Calu3 (cell line): Measurements from ENCODE around the gene GDF7. TPM values are rescaled to one million over a fixed set of nuclear protein-coding genes. Genes with fewer than 3 reads are reported as not detected.

Source experiments
- BruUV-seq: library from RNA; stranded (reverse); fragments of 400-500 nt; replicated peaks from 2 replicates; lab custom pipeline; 2021; lab: Mats Ljungman, UMichigan
- CTCF ChIA-PET: fragments of 300-600 bp; sonication (Branson Sonifier 250); formaldehyde crosslinking; loops from one replicate; lab custom pipeline; 2022; ENCODE audit warnings: antibody characterized with exemption; lab: Charles Lee
- DNase-seq: peaks from one replicate; pipeline ENCODE4 v3.0.0; 2022
- H3K27ac Mint-ChIP-seq: one replicate; pipeline ENCODE4 v1.8.0; 2022; ENCODE audit warnings: mixed read lengths; ENCODE audit not compliant: unreplicated experiment
- H3K27me3 Mint-ChIP-seq: one replicate; pipeline ENCODE4 v1.8.0; 2022; ENCODE audit warnings: mixed read lengths; ENCODE audit not compliant: unreplicated experiment
- H3K36me3 Mint-ChIP-seq: one replicate; pipeline ENCODE4 v1.8.0; 2022; ENCODE audit warnings: mild to moderate bottlenecking, moderate library complexity, mixed read lengths; ENCODE audit not compliant: insufficient read depth, unreplicated experiment
- H3K4me1 Mint-ChIP-seq: one replicate; pipeline ENCODE4 v1.8.0; 2022; ENCODE audit warnings: mild to moderate bottlenecking, low read depth, mixed read lengths; ENCODE audit not compliant: unreplicated experiment
- H3K4me3 Mint-ChIP-seq: one replicate; pipeline ENCODE4 v1.8.0; 2022; ENCODE audit warnings: mild to moderate bottlenecking, low read depth, moderate library complexity, mixed read lengths; ENCODE audit not compliant: unreplicated experiment
- H3K9me3 Mint-ChIP-seq: one replicate; pipeline ENCODE4 v1.8.0; 2022; ENCODE audit warnings: low read depth, mixed read lengths; ENCODE audit not compliant: unreplicated experiment
- intact Hi-C: fragments of 100-400 bp; cut with micrococcal nuclease; formaldehyde crosslinking; loops from one replicate; pipeline ENCODE4 v1.10.0; 2022; ENCODE audit not compliant: unreplicated experiment
- total RNA-seq: library from RNA; stranded (reverse); gene quantifications from 2 replicates; pipeline ENCODE4 v1.2.3, GENCODE V29; 2022
- TF ChIP-seq, protein P1 (sequence below): fragments of 200-600 bp; IDR thresholded peaks from one replicate; pipeline ENCODE4 v1.8.0; 2022; ENCODE audit warnings: antibody characterized with exemption; ENCODE audit not compliant: unreplicated experiment

GDF7 gene
- total RNA-seq, 1 experiment from 2014 or later: not detected

DNA sequence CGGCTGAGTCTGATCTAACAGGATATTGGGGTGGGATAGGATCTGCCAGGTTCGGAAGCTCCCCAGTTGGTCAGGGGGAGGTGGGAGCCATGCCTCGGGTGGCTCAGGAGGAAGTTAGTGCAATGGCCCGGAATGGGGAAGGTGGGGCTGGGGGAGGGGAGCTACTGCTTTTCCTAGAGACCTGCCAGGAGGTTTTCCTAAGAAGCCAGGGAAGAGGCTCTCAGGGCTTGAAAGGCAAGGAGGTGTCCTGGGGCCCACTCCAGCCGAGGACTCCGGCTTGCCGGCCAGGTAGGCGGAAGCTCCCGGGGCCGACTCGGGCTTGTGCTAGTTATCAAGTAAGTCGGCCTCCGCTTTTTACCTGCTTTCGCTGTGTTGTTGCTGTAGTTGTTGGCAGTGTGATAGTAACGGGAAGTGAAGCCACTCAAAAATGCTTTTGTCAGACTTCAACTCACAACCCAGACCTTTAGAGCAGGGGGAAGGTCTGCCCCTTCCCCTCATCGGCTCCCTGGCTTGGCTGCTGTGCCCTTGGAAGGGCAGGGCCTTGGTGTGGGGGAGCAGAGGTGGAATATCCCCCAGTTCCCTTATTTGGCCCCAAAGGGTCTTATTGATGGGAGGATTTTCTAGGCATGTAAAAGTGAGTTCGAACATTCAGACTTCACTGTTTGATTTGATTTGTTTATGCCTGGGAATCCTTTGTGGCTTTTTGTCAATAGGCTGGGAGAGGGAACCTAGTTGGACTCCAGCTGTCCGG is 5.4 kb downstream of the GDF7 start:
- CTCF ChIA-PET: no interaction called here
- no peaks in the 10 kb centered on the region for H3K9me3 Mint-ChIP-seq
- peaks cover 16% of the 10 kb centered on the region for H3K27me3 Mint-ChIP-seq
- intact Hi-C loops: no loop called here
- TF ChIP-seq, protein P1, sequence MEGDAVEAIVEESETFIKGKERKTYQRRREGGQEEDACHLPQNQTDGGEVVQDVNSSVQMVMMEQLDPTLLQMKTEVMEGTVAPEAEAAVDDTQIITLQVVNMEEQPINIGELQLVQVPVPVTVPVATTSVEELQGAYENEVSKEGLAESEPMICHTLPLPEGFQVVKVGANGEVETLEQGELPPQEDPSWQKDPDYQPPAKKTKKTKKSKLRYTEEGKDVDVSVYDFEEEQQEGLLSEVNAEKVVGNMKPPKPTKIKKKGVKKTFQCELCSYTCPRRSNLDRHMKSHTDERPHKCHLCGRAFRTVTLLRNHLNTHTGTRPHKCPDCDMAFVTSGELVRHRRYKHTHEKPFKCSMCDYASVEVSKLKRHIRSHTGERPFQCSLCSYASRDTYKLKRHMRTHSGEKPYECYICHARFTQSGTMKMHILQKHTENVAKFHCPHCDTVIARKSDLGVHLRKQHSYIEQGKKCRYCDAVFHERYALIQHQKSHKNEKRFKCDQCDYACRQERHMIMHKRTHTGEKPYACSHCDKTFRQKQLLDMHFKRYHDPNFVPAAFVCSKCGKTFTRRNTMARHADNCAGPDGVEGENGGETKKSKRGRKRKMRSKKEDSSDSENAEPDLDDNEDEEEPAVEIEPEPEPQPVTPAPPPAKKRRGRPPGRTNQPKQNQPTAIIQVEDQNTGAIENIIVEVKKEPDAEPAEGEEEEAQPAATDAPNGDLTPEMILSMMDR: no peak
- BruUV-seq: no TSS peak
- no peaks in the 10 kb centered on the region for H3K4me1 Mint-ChIP-seq
- no peak overlapping the region for H3K27ac Mint-ChIP-seq
- DNase-seq: no peak
- no peak overlapping the region for H3K4me3 Mint-ChIP-seq
- no peaks in the 10 kb centered on the region for H3K36me3 Mint-ChIP-seq

DNA sequence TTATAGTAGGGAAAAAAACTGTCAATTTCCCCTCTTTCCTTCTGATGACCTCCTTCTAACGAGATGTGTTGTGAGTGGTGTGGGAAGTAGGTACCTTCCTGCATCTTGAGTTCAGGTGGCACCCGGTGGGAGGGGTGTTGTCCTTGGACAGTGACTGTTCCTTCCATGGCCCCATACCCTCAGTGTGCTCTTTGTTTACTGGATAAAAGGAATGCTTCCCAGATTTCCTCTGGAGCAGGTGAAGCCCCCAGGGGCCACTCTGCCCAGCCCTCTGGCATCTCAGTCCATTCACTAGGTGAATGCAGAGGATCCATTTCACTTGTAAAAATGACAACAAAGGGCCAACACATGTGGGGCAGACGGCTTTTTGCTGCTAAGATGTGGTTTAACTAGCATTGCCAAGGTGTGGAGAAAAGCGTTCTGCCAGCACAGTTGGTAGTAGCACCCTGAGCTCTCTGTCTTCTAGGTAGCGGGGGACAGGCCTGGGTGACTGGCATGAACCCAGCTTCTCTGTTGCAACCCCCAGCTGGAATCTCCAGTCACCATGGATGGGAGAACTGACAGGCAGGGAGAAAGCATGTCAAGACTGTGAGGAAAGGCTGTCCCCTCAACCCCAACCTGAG is 6.9 kb downstream of the GDF7 start:
- H3K36me3 Mint-ChIP-seq: no peaks in the 10 kb centered on the region
- no peaks in the 10 kb centered on the region for H3K9me3 Mint-ChIP-seq
- CTCF ChIA-PET: interaction anchor here (0.7 to 4.1 kb wide), 2 partner anchors 13 to 286 kb away, joined by 3 to 24 read pairs; no protein-coding TSS in a partner anchor
- no TSS peak for BruUV-seq
- TF ChIP-seq, protein P1: no peak
- no peak for DNase-seq
- H3K27ac Mint-ChIP-seq: no peak overlapping the region
- no peaks in the 10 kb centered on the region for H3K4me1 Mint-ChIP-seq
- H3K4me3 Mint-ChIP-seq: no peak overlapping the region
- intact Hi-C loops: no loop called here
- H3K27me3 Mint-ChIP-seq: peaks cover 1% of the 10 kb centered on the region

DNA sequence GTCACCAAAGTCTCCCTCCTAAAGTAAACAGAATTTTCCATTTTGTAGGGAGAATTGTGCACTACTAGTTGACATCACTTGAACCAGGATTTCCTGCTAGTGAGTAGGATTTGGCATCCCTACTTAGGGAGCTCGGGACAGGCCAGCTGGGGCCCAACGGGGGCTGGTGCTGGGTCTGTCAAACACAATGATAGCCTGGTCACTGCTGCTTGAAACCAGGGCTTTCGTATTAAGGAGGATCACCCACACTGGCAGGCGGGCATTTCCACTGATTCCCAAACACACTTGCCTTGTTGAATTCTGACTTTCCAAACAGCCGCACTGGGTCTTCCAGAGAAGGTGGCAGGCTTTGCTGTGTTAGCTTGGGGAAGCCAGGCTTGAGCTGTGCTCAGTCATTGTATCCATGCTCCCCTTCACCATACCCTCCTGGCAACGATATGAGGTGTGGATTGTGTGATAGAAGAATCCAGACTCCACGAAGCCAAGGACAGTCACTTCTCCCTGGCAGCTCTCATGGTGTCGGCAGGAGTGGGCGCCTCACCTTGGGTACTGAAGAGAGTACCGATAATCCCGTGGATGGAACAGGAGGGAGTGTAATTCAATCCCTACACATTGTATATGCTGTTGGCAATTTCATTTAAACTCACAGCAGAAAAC is 7.5 kb downstream of the GDF7 start:
- no peaks in the 10 kb centered on the region for H3K27me3 Mint-ChIP-seq
- H3K27ac Mint-ChIP-seq: no peak overlapping the region

More for the DNA sequence above, 7.5 kb downstream of the GDF7 start:
- CTCF ChIA-PET: interaction anchor here (4.1 kb wide), 1 partner anchor 13 kb away, joined by 24 read pairs; no protein-coding TSS in a partner anchor
- Mint-ChIP-seq H3K4me1 (no peaks in the 10 kb centered on the region), H3K4me3 (no peak overlapping the region), H3K36me3 (no peaks in the 10 kb centered on the region), H3K9me3 (no peaks in the 10 kb centered on the region)
- TF ChIP-seq, protein P1: no peak
- DNase-seq: no peak
- intact Hi-C loops: no loop called here
- BruUV-seq: no TSS peak
